Measurements from ENCODE around the gene DCUN1D2.

DNA sequence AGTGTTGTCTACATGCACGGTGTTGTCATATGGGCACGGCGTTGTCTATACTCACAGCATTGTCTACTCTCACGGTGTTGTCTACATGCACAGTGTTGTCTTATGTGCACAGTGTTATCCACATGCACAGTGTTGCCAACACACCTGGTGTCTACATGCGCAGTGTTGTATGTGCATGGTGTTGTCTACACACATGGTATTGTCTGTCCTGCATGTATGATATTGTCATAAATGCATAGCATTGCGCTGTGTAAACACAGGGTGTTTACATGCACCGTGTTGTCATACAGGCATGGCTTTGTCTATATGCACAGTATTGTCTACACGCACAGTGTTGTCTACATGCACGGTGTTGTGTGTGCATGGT lies 44.0 kb downstream of the DCUN1D2 start:
- TF ChIP-seq, protein P1, sequence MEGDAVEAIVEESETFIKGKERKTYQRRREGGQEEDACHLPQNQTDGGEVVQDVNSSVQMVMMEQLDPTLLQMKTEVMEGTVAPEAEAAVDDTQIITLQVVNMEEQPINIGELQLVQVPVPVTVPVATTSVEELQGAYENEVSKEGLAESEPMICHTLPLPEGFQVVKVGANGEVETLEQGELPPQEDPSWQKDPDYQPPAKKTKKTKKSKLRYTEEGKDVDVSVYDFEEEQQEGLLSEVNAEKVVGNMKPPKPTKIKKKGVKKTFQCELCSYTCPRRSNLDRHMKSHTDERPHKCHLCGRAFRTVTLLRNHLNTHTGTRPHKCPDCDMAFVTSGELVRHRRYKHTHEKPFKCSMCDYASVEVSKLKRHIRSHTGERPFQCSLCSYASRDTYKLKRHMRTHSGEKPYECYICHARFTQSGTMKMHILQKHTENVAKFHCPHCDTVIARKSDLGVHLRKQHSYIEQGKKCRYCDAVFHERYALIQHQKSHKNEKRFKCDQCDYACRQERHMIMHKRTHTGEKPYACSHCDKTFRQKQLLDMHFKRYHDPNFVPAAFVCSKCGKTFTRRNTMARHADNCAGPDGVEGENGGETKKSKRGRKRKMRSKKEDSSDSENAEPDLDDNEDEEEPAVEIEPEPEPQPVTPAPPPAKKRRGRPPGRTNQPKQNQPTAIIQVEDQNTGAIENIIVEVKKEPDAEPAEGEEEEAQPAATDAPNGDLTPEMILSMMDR (IDR thresholded peaks at IDR 0.05; ENCODE audit: low read length), result no peak
- TF ChIP-seq EZH2 (optimal IDR thresholded peaks at IDR 0.05; ENCODE audit: low read depth, low read length), result no peak
